Measurements from ENCODE around the gene FBXL7. TPM values are rescaled to one million over a fixed set of nuclear protein-coding genes. Genes with fewer than 3 reads are reported as not detected.

The FBXL7 gene
- total RNA-seq, 2 experiments from 2014 or later: not detected

GRCh38 chr5:15880201-15880600, 380.2 kb downstream of the FBXL7 start:
- no peaks in the 10 kb centered on the region for H3K4me1 Mint-ChIP-seq
- H3K27me3 Mint-ChIP-seq: no peaks in the 10 kb centered on the region
- H3K36me3 Mint-ChIP-seq: no peaks in the 10 kb centered on the region
- no peaks in the 10 kb centered on the region for H3K9me3 Mint-ChIP-seq
- H3K4me3 Mint-ChIP-seq: no peak overlapping the region
- no peak for DNase-seq
- H3K27ac Mint-ChIP-seq: no peak overlapping the region

- Mint-ChIP-seq H3K4me3 (no peak overlapping the region), H3K27me3 (no peaks in the 10 kb centered on the region), H3K36me3 (no peaks in the 10 kb centered on the region), H3K27ac (no peak overlapping the region), H3K4me1 (no peaks in the 10 kb centered on the region), H3K9me3 (no peaks in the 10 kb centered on the region)
- DNase-seq: no peak
These were observed 385.2 kb downstream of the FBXL7 start for GRCh38 chr5:15885156-15885555.

- no peaks in the 10 kb centered on the region for H3K9me3 Mint-ChIP-seq
- no peaks in the 10 kb centered on the region for H3K4me1 Mint-ChIP-seq
- no peaks in the 10 kb centered on the region for H3K27me3 Mint-ChIP-seq
- H3K4me3 Mint-ChIP-seq: no peak overlapping the region
- H3K27ac Mint-ChIP-seq: no peak overlapping the region
- DNase-seq: no peak
- no peaks in the 10 kb centered on the region for H3K36me3 Mint-ChIP-seq
These were observed 386.2 kb downstream of the FBXL7 start for GRCh38 chr5:15886156-15886555.

GRCh38 chr5:15887093-15887492, 387.1 kb downstream of the FBXL7 start:
- no peaks in the 10 kb centered on the region for H3K4me1 Mint-ChIP-seq
- H3K27me3 Mint-ChIP-seq: no peaks in the 10 kb centered on the region
- H3K36me3 Mint-ChIP-seq: no peaks in the 10 kb centered on the region
- H3K4me3 Mint-ChIP-seq: no peak overlapping the region
- no peak for DNase-seq
- no peak overlapping the region for H3K27ac Mint-ChIP-seq
- H3K9me3 Mint-ChIP-seq: no peaks in the 10 kb centered on the region

GRCh38 chr5:15889001-15889400, 389.0 kb downstream of the FBXL7 start:
- H3K27ac Mint-ChIP-seq: no peak overlapping the region
- no peak overlapping the region for H3K4me3 Mint-ChIP-seq
- no peaks in the 10 kb centered on the region for H3K4me1 Mint-ChIP-seq
- DNase-seq: no peak
- H3K27me3 Mint-ChIP-seq: no peaks in the 10 kb centered on the region
- no peaks in the 10 kb centered on the region for H3K9me3 Mint-ChIP-seq
- H3K36me3 Mint-ChIP-seq: no peaks in the 10 kb centered on the region

GRCh38 chr5:15893866-15894265, 393.9 kb downstream of the FBXL7 start:
- H3K36me3 Mint-ChIP-seq: no peaks in the 10 kb centered on the region
- H3K9me3 Mint-ChIP-seq: no peaks in the 10 kb centered on the region
- H3K4me3 Mint-ChIP-seq: no peak overlapping the region
- H3K4me1 Mint-ChIP-seq: no peaks in the 10 kb centered on the region
- no peak for DNase-seq
- no peaks in the 10 kb centered on the region for H3K27me3 Mint-ChIP-seq
- H3K27ac Mint-ChIP-seq: no peak overlapping the region

- Mint-ChIP-seq H3K4me1 (no peaks in the 10 kb centered on the region), H3K27ac (no peak overlapping the region)
These were observed 397.7 kb downstream of the FBXL7 start for GRCh38 chr5:15897656-15898055.

GRCh38 chr5:15898641-15899040, 398.7 kb downstream of the FBXL7 start:
- DNase-seq: no peak
- Mint-ChIP-seq H3K27ac (no peak overlapping the region), H3K4me3 (no peak overlapping the region), H3K27me3 (no peaks in the 10 kb centered on the region), H3K36me3 (no peaks in the 10 kb centered on the region), H3K9me3 (no peaks in the 10 kb centered on the region), H3K4me1 (no peaks in the 10 kb centered on the region)

More at GRCh38 chr5:15897656-15898055, 397.7 kb downstream of the FBXL7 start:
- Mint-ChIP-seq H3K4me3 (no peak overlapping the region), H3K9me3 (no peaks in the 10 kb centered on the region), H3K36me3 (no peaks in the 10 kb centered on the region), H3K27me3 (no peaks in the 10 kb centered on the region)
- DNase-seq: no peak

GRCh38 chr5:15899481-15899880, 399.5 kb downstream of the FBXL7 start:
- no peak overlapping the region for H3K27ac Mint-ChIP-seq
- no peak for DNase-seq
- H3K4me1 Mint-ChIP-seq: no peaks in the 10 kb centered on the region
- no peaks in the 10 kb centered on the region for H3K36me3 Mint-ChIP-seq
- H3K9me3 Mint-ChIP-seq: no peaks in the 10 kb centered on the region
- H3K27me3 Mint-ChIP-seq: no peaks in the 10 kb centered on the region
- H3K4me3 Mint-ChIP-seq: no peak overlapping the region

GRCh38 chr5:15901151-15901550, 401.2 kb downstream of the FBXL7 start:
- no peak overlapping the region for H3K27ac Mint-ChIP-seq
- no peaks in the 10 kb centered on the region for H3K4me1 Mint-ChIP-seq
- no peaks in the 10 kb centered on the region for H3K36me3 Mint-ChIP-seq
- no peaks in the 10 kb centered on the region for H3K27me3 Mint-ChIP-seq
- no peaks in the 10 kb centered on the region for H3K9me3 Mint-ChIP-seq
- no peak for DNase-seq
- H3K4me3 Mint-ChIP-seq: no peak overlapping the region

- Mint-ChIP-seq H3K36me3 (no peaks in the 10 kb centered on the region), H3K4me3 (no peak overlapping the region), H3K9me3 (no peaks in the 10 kb centered on the region), H3K27me3 (no peaks in the 10 kb centered on the region), H3K4me1 (no peaks in the 10 kb centered on the region), H3K27ac (no peak overlapping the region)
- DNase-seq: no peak
These were observed 402.1 kb downstream of the FBXL7 start for GRCh38 chr5:15902066-15902465.

- H3K27ac Mint-ChIP-seq: no peak overlapping the region
- H3K4me3 Mint-ChIP-seq: no peak overlapping the region
- no peaks in the 10 kb centered on the region for H3K36me3 Mint-ChIP-seq
- no peak for DNase-seq
- H3K4me1 Mint-ChIP-seq: no peaks in the 10 kb centered on the region
- H3K9me3 Mint-ChIP-seq: no peaks in the 10 kb centered on the region
- H3K27me3 Mint-ChIP-seq: no peaks in the 10 kb centered on the region
These were observed 405.2 kb downstream of the FBXL7 start for GRCh38 chr5:15904899-15905830.

GRCh38 chr5:15914638-15915037, 414.7 kb downstream of the FBXL7 start:
- Mint-ChIP-seq H3K4me1 (no peaks in the 10 kb centered on the region), H3K36me3 (no peaks in the 10 kb centered on the region), H3K4me3 (no peak overlapping the region), H3K27ac (no peak overlapping the region), H3K9me3 (no peaks in the 10 kb centered on the region), H3K27me3 (no peaks in the 10 kb centered on the region)
- DNase-seq: no peak

- H3K27me3 Mint-ChIP-seq: no peaks in the 10 kb centered on the region
- no peaks in the 10 kb centered on the region for H3K9me3 Mint-ChIP-seq
- H3K27ac Mint-ChIP-seq: no peak overlapping the region
- H3K4me3 Mint-ChIP-seq: no peak overlapping the region
- H3K36me3 Mint-ChIP-seq: no peaks in the 10 kb centered on the region
- H3K4me1 Mint-ChIP-seq: no peaks in the 10 kb centered on the region
- DNase-seq: no peak
These were observed 426.6 kb downstream of the FBXL7 start for GRCh38 chr5:15926586-15926985.

GRCh38 chr5:15927710-15928380, 427.9 kb downstream of the FBXL7 start:
- H3K27me3 Mint-ChIP-seq: no peaks in the 10 kb centered on the region

More at GRCh38 chr5:15927710-15928380, 427.9 kb downstream of the FBXL7 start:
- no peak for DNase-seq
- no peak overlapping the region for H3K27ac Mint-ChIP-seq
- no peaks in the 10 kb centered on the region for H3K9me3 Mint-ChIP-seq
- no peaks in the 10 kb centered on the region for H3K36me3 Mint-ChIP-seq
- no peak overlapping the region for H3K4me3 Mint-ChIP-seq
- no peaks in the 10 kb centered on the region for H3K4me1 Mint-ChIP-seq
